IMR-90 (cell line): ENCODE measurements around the gene FOXR1.

Experiments
- CHD1 ChIP-seq: IDR thresholded peaks from 2 replicates; pipeline ENCODE4 v1.6.1; 2012; ENCODE audit warnings: low read depth, low read length, improper control_type of control experiment
- CTCF ChIP-seq: conservative IDR thresholded peaks from 2 replicates; pipeline ENCODE4 v1.5.1; 2012; ENCODE audit warnings: mild to moderate bottlenecking, low read depth, low read length, improper control_type of control experiment
- FOS ChIP-seq: fragments of 150-350 bp; IDR thresholded peaks from 2 replicates; pipeline ENCODE4 v1.6.1; 2016; ENCODE audit warnings: low read depth, low read length
- POLR2A ChIP-seq: IDR thresholded peaks from 2 replicates; pipeline ENCODE4 v1.6.1; 2012; ENCODE audit warnings: mild to moderate bottlenecking, low read depth, low read length
- RFX5 ChIP-seq: IDR thresholded peaks from 2 replicates; pipeline ENCODE4 v1.8.0; 2012; ENCODE audit warnings: low read depth, mild to moderate bottlenecking, low read length, moderate library complexity
- SMC3 ChIP-seq: fragments of 150-350 bp; IDR thresholded peaks from 2 replicates; pipeline ENCODE4 v1.6.1; 2016; ENCODE audit warnings: low read depth, mild to moderate bottlenecking, antibody characterized with exemption, low read length, moderate library complexity
- USF2 ChIP-seq: fragments of 150-350 bp; IDR thresholded peaks from 2 replicates; pipeline ENCODE4 v1.6.1; 2017; ENCODE audit warnings: mild to moderate bottlenecking, antibody characterized with exemption, low read length, low read depth

GRCh38 chr11:118956847-118957469 is 14.6 kb upstream of the FOXR1 start:
- TF ChIP-seq POLR2A, result no peak
- TF ChIP-seq FOS, result no peak
- TF ChIP-seq CTCF, result no peak
- TF ChIP-seq CHD1, result no peak
- TF ChIP-seq USF2, result no peak
- no peak for TF ChIP-seq RFX5
- TF ChIP-seq SMC3, result no peak
